Measurements from ENCODE around the gene CNTNAP2.

The CNTNAP2 gene

DNA sequence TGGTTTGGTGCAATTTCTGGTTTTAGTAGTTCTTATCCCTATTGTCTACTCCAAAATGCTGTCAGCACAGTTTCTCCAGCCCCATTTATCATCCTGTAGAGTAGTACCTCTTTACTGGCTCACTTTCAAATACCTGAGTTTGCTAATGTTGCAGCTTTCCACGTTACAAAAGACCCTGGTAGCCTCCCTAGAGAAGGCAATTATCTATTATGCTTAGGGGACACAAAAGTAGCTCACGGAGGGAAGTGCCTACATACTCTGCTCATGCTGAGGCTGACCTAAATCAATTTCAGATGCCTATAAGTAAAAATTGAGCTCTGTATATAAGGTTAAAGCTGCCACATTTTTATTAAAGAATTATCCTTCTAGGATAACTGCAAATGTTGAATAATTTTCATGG lies 603.6 kb downstream of the CNTNAP2 start:
- no peak overlapping the region for H2AFZ ChIP-seq (ENCODE audit: low read depth)
- TF ChIP-seq, protein P1, sequence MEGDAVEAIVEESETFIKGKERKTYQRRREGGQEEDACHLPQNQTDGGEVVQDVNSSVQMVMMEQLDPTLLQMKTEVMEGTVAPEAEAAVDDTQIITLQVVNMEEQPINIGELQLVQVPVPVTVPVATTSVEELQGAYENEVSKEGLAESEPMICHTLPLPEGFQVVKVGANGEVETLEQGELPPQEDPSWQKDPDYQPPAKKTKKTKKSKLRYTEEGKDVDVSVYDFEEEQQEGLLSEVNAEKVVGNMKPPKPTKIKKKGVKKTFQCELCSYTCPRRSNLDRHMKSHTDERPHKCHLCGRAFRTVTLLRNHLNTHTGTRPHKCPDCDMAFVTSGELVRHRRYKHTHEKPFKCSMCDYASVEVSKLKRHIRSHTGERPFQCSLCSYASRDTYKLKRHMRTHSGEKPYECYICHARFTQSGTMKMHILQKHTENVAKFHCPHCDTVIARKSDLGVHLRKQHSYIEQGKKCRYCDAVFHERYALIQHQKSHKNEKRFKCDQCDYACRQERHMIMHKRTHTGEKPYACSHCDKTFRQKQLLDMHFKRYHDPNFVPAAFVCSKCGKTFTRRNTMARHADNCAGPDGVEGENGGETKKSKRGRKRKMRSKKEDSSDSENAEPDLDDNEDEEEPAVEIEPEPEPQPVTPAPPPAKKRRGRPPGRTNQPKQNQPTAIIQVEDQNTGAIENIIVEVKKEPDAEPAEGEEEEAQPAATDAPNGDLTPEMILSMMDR (conservative IDR thresholded peaks at IDR 0.05; ENCODE audit: low read depth, low read length), result no peak

GRCh38 chr7:146722986-146723385 lies 606.4 kb downstream of the CNTNAP2 start:
- Histone ChIP-seq H3K4me2 (no peak overlapping the region), H3K9ac (no peak overlapping the region), H3K27me3 (ENCODE audit: insufficient read depth, low read depth) (no peaks in the 10 kb centered on the region), H3K36me3 (ENCODE audit: insufficient read depth) (no peaks in the 10 kb centered on the region), H3K4me3 (IDR thresholded peaks at IDR 0.05; ENCODE audit: insufficient read depth, low read depth, low read length) (no peak overlapping the region), H4K20me1 (ENCODE audit: insufficient read depth) (no peaks in the 10 kb centered on the region), H2AFZ (ENCODE audit: low read depth) (no peak overlapping the region), H3K27ac (no peak overlapping the region), H3K79me2 (ENCODE audit: insufficient read depth, low read depth) (no peaks in the 10 kb centered on the region), H3K4me1 (ENCODE audit: low read depth, poor library complexity, severe bottlenecking) (no peaks in the 10 kb centered on the region)
- TF ChIP-seq, protein P1 (conservative IDR thresholded peaks at IDR 0.05; ENCODE audit: low read depth, low read length), result no peak

More for the DNA sequence above, 603.6 kb downstream of the CNTNAP2 start:
- no peaks in the 10 kb centered on the region for H3K4me1 ChIP-seq (ENCODE audit: low read depth, poor library complexity, severe bottlenecking)
- no peaks in the 10 kb centered on the region for H4K20me1 ChIP-seq (ENCODE audit: insufficient read depth)
- H3K27me3 ChIP-seq (ENCODE audit: insufficient read depth, low read depth), result no peaks in the 10 kb centered on the region
- H3K4me2 ChIP-seq, result no peak overlapping the region
- no peak overlapping the region for H3K4me3 ChIP-seq (IDR thresholded peaks at IDR 0.05; ENCODE audit: insufficient read depth, low read depth, low read length)
- H3K9ac ChIP-seq, result no peak overlapping the region
- no peak overlapping the region for H3K27ac ChIP-seq
- H3K79me2 ChIP-seq (ENCODE audit: insufficient read depth, low read depth), result no peaks in the 10 kb centered on the region
- H3K36me3 ChIP-seq (ENCODE audit: insufficient read depth), result no peaks in the 10 kb centered on the region

- Histone ChIP-seq H3K4me1 (ENCODE audit: low read depth, poor library complexity, severe bottlenecking) (no peaks in the 10 kb centered on the region), H3K4me3 (IDR thresholded peaks at IDR 0.05; ENCODE audit: insufficient read depth, low read depth, low read length) (no peak overlapping the region), H3K4me2 (no peak overlapping the region), H3K9ac (no peak overlapping the region), H3K27ac (no peak overlapping the region), H3K27me3 (ENCODE audit: insufficient read depth, low read depth) (no peaks in the 10 kb centered on the region), H4K20me1 (ENCODE audit: insufficient read depth) (no peaks in the 10 kb centered on the region), H3K36me3 (ENCODE audit: insufficient read depth) (no peaks in the 10 kb centered on the region), H2AFZ (ENCODE audit: low read depth) (no peak overlapping the region), H3K79me2 (ENCODE audit: insufficient read depth, low read depth) (no peaks in the 10 kb centered on the region)
- TF ChIP-seq, protein P1 (conservative IDR thresholded peaks at IDR 0.05; ENCODE audit: low read depth, low read length), result no peak
Measured at GRCh38 chr7:146725520-146725919, 608.9 kb downstream of the CNTNAP2 start.

GRCh38 chr7:146728141-146728540 lies 611.5 kb downstream of the CNTNAP2 start:
- Histone ChIP-seq H3K79me2 (ENCODE audit: insufficient read depth, low read depth) (no peaks in the 10 kb centered on the region), H3K9ac (no peak overlapping the region), H3K27me3 (ENCODE audit: insufficient read depth, low read depth) (no peaks in the 10 kb centered on the region), H3K4me1 (ENCODE audit: low read depth, poor library complexity, severe bottlenecking) (no peaks in the 10 kb centered on the region), H2AFZ (ENCODE audit: low read depth) (no peak overlapping the region), H3K36me3 (ENCODE audit: insufficient read depth) (no peaks in the 10 kb centered on the region), H3K27ac (no peak overlapping the region), H3K4me2 (no peak overlapping the region), H4K20me1 (ENCODE audit: insufficient read depth) (no peaks in the 10 kb centered on the region), H3K4me3 (IDR thresholded peaks at IDR 0.05; ENCODE audit: insufficient read depth, low read depth, low read length) (no peak overlapping the region)
- TF ChIP-seq, protein P1 (conservative IDR thresholded peaks at IDR 0.05; ENCODE audit: low read depth, low read length), result no peak

Data from KMS-11 (cell line).